ENCODE measurements around the gene ROCK1.
"Not testable (repeated sequence)": the region's sequence is repeated elsewhere in the genome, so short reads cannot be mapped to it uniquely, and the experiment has no call there.

The ROCK1 gene

DNA sequence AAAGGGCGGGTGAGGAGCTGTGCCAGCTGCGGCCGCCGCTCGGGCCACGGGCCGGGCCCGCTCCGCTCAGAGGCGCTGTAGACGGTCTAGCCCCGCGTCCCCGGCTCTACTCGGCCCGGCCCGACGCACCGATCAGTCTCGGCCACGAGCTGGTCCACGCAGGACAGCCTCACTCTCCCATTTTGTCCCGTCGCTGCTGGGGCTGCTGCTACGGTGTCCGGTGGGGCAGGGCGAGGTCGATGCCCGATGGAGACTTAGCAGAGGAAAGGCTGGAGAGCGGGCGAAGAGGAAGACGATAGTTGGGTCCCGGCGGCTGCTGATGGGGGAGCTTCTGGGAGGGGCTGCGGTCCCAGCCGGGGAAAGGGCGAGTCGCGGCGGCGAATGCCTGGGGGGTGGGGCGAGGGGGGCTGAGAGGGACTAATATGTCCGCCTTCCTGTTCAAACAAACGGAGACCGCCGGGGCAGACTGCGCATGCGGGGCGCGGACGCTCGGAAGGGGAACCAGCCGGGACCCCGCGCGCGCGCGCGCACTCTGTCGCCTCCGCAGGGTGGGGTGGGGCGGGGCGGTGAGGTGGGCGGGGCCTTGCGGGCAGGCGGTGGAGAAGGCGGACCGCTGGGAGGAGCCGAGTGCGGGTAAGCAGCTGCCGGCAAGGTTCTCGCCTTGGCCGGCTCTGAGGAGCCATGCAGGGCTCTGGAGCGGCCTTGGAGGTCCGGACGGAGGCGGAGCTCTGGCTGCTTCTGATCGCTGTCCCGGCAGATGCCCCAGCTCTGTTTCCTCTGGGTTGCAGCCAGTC lies at the start of gene ROCK1:
Gene ROCK1 (minus strand): TSS at position 468 of the 794 bp plus-strand sequence. CDS start 903 bp downstream, outside the sequence.
- DNase-seq = peak; percentile 99

GRCh38 chr18:21155443-21155842 lies 43.8 kb upstream of the ROCK1 start:
- no peak for DNase-seq

DNA sequence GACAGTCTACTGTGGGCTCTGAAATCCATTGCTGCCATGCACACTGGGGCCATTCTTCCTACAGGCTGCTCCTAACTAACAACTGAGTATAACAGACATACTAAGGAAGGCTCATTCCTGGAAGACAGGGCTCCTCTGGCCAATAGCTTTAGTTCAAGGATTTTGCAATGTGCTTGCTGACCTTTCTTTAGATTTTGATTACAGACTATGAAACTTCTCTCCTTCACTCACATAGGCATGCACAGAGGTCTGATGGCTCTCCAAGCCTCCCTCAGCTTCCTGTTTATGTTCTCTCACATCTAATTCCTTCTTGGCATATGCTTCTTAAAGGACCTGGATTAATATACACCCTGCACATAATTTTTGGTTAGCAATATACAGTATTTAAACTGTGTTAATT lies 34.4 kb upstream of the ROCK1 start:
- no peak for DNase-seq

GRCh38 chr18:21145371-21145770 lies 33.8 kb upstream of the ROCK1 start:
- no peak for DNase-seq

GRCh38 chr18:21141668-21142422 lies 30.2 kb upstream of the ROCK1 start:
- no peak for DNase-seq

GRCh38 chr18:21137719-21138488 lies 26.3 kb upstream of the ROCK1 start:
- DNase-seq = not testable (repeated sequence)

GRCh38 chr18:21134895-21135294 lies 23.3 kb upstream of the ROCK1 start:
- DNase-seq = peak; percentile 19

- no peak for DNase-seq
Measured at GRCh38 chr18:21132398-21132918, 20.8 kb upstream of the ROCK1 start.

DNA sequence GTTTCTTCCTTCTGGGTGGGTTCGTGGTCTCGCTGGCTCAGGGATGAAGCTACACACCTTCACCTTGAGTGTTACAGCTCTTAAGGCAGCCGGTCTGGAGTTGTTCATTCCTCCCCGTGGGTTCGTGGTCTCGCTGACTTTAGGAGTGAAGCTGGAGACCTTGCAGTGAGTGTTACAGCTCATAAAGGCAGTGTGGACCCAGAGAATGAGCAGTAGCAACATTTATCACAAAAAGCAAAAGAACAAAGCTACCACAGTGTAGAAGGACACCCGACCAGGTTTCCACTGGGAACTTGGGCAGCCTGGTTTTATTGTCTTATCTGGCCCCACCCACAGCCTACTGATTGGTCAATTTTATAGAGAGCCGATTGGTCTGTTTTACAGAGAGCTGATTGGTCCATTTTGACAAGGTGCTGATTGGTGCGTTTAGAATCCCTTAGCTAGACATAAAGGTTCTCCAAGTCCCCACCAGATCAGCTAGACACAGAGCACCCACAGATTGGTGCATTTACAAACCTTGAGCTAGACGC lies 20.1 kb upstream of the ROCK1 start:
- no peak for DNase-seq

- no peak for DNase-seq
Measured at GRCh38 chr18:21129566-21130216, 18.1 kb upstream of the ROCK1 start.

DNA sequence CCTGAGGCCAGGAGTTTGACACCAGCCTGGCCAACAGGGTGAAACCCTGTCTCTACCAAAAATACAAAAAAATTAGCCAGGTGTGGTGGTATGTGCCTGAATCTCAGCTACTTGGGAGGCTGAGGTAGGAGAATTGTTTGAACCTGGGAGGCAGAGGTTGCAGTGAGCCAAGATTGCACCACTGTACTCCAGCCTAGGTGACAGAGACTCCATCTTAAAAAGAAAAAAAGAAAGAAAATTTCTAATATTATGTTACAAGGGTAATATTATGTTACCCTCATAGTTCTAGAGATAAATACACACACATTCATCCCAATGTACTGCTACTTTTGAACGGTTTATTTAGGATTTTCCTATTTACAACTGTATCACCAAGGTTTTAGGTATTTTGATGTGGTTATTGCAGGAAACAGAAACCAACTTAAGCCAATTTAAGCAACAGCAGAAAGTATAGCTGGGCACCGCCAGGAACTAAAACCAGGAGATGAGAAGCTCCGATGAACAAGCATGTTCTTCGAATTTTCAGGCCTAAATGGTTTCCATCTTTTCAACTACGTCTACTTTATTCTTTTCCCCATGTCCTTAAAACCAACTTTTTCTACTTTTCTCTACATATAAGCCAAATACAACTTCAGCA lies 11.8 kb upstream of the ROCK1 start:
- no peak for DNase-seq

DNA sequence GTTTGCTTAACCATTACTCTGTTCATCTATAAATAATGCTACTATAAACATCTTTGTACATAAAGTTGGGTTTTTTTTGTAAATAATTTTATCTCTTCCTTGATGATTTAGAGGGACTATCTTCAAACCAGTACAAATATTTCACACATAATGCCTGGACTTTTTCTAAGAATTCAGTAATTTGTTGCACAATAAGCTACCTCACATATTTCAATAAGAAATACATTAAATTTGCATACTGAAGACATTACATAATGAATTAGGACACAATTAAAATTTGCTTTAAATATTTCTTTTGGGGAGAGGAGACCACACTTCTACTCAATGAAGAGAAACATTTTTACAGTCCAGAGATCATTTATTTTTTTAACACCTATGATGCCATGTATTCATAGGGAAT lies 7.2 kb upstream of the ROCK1 start:
- DNase-seq = no peak

GRCh38 chr18:21117409-21118131 lies 6.0 kb upstream of the ROCK1 start:
- DNase-seq = no peak

GRCh38 chr18:21115519-21116411 lies 4.2 kb upstream of the ROCK1 start:
- DNase-seq = no peak

- DNase-seq = no peak
Measured at GRCh38 chr18:21112543-21113105, 1.0 kb upstream of the ROCK1 start.

- no peak for DNase-seq
Measured at GRCh38 chr18:21112140-21112473, 494 bp upstream of the ROCK1 start.

DNA sequence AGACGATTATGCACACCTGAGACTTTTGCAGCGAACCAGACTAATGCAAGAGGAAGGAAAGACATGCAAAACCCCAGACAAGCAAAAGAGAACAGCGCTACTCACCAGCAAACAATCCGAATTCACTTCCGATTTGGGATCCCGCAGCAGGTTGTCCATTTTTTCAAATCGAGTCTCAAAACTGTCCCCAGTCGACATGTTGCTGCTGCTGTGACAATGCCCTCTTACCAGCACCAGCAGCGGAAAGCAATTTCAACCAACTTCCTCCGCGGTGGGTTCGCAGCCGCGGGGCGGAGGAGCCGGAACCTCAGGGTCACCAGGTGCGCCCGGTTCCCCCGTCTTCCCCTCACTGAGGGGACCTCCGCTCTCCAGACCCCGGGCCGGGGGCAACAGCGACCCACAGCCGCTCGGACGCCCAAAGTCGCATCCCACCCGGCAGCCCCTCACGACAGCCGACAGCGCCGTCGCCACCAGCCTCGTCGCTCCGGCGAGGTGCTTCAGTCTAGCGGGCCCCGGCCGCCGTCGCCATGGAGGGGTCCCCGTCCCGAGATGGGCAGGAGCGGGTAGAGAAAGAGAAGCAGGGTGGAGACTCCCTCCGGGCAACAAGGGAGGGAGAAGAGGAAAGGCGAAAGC lies 784 bp downstream of the ROCK1 start:
- peak; percentile 77 for DNase-seq

DNA sequence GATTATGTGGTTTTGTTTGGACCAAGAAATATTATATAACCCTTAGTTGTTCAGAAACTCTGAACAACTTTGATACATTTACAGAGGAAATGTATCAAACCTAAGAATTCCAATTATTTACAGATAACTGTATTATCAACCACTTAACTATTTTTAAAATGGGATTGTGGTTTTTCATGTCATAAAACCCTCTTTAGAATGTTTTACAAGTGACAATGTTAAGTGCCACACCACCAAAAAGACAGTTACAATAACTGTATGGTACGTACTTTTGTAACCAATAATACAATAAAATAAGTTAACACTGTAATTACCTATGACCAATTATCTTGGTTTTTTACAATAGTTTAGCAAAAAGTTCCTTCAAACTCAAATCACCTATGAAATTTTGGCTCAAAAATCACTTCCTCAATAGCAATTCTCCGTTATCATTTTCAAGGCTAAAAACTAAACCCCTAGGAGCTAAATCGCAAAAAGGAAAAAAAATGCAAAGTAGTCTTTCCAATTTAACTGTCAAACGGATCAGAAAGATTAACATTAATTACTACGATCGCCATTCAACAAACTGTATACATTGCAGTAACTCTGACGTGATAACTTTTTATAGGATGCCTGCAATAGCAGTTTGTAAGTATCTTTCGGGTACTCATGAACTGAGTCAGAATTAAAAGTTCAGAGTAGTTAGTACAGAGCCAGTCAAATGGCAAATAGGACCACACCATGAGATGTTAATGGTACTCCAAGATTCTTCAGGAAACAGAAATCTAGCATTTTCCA lies 1.5 kb downstream of the ROCK1 start:
- peak; percentile 37 for DNase-seq

DNA sequence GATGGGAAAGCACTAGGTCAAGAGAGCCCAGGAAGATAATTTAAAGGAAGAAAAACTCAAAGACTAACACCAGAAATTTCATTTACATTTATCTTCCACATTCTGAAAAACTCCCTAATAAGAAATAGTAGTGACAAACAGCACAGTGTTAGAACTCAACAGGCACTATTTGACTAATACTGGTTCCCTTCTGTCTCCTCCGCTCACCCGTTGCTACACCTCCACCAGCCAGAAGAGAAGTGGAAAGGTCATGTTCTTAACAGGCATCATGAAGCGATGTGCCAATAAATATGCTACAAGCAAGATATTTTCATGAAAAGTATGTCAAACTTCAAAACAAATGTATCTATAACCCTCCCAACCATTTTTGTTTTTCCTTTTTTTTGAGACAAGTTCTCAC lies 5.7 kb downstream of the ROCK1 start:
- DNase-seq = peak; percentile 10

Data from activated CD4-positive, alpha-beta T cell treated with anti-CD3 and anti-CD28 coated beads, Interleukin-2, Interleukin-6, amounts not matched to agents 100 ng/mL and 50 ng/mL, durations not matched to agents 16 hours and 8 hours (primary cell).